ENCODE results near the gene ASB13.

The ASB13 gene

DNA sequence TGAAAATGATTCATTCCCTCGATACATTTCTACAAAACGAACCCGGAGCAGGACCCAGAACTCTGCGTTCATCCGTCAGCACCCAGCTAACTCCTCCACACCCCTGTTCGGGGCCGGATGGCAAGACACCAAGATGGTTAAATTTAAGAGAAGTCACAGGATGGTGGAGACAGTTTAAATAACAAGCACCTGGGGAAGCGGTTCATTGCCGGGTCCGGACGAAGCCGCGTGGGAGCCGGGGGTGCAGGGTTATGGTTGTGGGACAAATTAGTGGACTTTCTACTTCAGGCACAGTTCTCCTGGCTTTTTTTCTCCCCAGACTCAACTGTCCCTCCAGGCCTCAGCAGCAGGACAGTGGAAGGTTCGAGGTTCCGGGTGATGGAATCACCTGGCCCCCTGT, 45.4 kb downstream of the ASB13 start:
- no peak for TF ChIP-seq CTCF (conservative IDR thresholded peaks at IDR 0.05)
- peak overlapping the region; percentile 72; the same call in 1 of the 2 replicates for H3K27ac ChIP-seq

GRCh38 chr10:5620223-5620721, 46.1 kb downstream of the ASB13 start:
- no peak for TF ChIP-seq CTCF (conservative IDR thresholded peaks at IDR 0.05)
- H3K27ac ChIP-seq = no peak overlapping the region; the same call in 1 of the 2 replicates

- no peak for TF ChIP-seq CTCF (conservative IDR thresholded peaks at IDR 0.05)
- no peak overlapping the region; the same call in 1 of the 2 replicates for H3K27ac ChIP-seq
Observed at GRCh38 chr10:5619362-5620211, 46.8 kb downstream of the ASB13 start.

DNA sequence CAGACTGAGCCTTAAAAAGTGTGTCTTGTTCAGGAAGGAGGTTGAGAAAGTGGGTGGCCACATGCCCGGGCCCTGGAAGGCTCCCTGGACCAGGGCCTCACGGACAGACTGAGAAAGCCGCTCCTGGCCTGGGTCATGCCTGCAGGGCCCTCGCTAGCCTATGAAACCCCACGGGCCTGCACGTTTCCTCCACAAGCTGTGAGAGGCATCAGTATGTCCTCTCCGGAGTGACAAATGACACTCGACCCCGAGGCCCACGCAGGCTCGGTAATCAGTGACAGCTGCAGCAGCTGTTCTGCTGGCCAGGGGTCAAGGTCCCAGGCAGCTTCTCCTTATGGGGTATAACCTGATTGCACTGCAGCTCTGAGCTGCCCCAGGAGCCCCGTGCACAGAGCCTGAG, 47.6 kb downstream of the ASB13 start:
- H3K27ac ChIP-seq = no peak overlapping the region
- TF ChIP-seq CTCF (conservative IDR thresholded peaks at IDR 0.05) = no peak

DNA sequence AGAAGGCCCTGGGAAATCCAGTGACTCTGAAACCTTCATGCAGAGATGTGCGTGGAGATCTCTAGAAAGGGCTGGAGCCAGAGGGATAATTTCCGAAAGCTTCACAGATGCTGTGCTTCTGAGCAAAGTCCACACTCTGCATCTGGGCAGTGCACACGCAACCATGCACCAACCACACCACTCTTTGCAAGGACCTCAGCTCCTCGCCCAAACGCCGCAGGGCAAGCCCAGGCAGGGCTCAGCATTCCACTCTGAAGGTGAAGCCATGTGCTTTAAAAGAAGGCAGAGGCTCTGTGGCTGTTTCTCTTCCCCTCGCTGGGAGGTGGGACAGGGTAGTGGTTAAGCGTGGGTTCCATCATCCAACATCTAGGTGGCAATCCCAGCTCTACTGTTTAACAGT, 48.4 kb downstream of the ASB13 start:
- no peak overlapping the region for H3K27ac ChIP-seq
- TF ChIP-seq CTCF (conservative IDR thresholded peaks at IDR 0.05) = no peak

DNA sequence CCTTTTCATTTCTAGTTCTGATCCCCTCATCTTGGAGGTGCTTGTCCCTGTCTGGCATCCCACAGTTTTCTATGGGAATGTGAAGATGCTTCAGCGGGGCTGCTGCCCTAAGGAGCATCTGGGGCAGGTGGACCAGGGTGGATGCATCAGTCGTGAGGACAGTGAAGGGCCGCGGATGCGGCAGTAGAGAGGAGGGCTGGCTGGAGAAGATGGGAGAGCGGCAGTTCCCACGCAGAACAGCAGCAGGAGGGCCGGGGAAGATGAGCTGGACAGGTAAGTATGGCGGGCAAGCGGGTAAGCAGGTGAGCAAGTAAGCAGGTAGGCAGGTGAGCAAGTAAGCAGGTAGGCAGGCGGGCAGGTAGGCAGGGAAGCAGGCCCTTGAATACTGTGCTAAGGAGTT, 48.9 kb downstream of the ASB13 start:
- TF ChIP-seq CTCF (conservative IDR thresholded peaks at IDR 0.05) = no peak
- H3K27ac ChIP-seq = no peak overlapping the region

DNA sequence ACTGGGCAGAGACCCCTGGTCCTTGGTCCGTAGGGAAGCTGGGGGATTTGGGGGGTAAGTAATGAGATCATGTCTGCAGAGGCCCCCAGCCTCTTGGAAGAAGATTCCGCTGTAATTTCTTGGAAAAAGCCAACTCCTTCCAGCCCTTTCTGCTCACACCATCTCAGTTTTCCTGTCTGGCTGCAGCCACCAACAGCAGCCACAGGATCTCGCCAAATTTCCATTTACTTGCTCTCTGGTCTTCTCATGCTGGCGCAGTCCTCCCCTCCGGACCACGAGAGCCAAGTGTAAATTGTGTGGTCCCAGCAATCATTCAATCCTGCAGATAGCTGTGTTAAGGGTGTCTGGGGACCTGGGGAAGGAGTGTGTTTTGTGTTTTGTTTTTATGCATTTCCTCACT, 49.6 kb downstream of the ASB13 start:
- no peak overlapping the region; the same call in 1 of the 2 replicates for H3K27ac ChIP-seq
- no peak for TF ChIP-seq CTCF (conservative IDR thresholded peaks at IDR 0.05)

All from VCaP (cell line).